Measurements from ENCODE around the gene DISP2. TPM values are rescaled to one million over a fixed set of nuclear protein-coding genes. Genes with fewer than 3 reads are reported as not detected.

DISP2 gene
- total and polyA plus RNA-seq, 4 donors: under 0.01 to 0.23 (median under 0.01) TPM; not detected in 1

DNA sequence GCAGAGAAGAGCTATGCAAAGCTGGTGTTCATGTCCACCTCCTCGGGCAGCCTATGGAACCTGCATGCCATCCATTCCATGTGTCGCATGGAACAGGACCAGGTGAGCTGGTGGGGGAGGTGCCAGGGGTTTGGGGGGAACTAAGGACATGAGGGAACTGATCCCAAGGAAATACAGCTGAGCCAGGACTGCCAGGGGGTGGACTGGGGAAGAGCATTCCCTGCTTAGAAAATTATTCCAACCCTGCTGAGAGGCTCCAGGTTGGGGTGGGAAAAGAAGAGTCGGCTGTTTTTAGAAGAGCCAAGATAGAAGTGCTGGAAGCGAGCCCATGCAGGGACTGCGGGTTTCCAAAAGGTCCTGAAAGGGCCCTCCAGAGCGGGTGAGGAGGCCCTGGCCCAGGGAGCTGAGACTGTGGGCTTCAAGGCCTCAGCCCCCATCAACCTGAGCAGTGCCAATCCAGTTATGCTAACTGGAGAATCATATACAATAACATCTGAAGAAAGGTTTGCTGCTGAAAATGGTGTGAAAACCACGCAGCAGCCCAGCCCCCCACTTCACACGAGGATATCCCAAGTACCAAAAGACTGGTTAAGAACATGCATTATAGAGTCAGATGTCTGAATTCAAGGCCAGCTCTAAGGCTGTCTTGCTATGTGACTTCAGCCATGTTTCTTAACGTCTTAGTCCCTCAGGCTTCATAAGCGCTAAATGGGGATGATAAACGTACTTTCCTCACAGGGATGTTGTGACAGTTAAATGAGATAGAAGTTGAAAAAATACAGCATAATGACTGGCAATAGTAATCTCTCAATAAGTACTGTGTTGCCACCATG is 7.8 kb downstream of the DISP2 start:
- Histone ChIP-seq H3K4me1 (ENCODE audit: control insufficient read depth in 4 of 4, insufficient read depth in 4 of 4, low read length in 3 of 4) (peaks cover 6 to 24% (median 13%) of the 10 kb centered on the region in 4 donors), H3K27ac (ENCODE audit: low read depth in 1 of 2, low read length in 2 of 2) (no peak overlapping the region), H3K9ac (ENCODE audit: low read depth in 1 of 2, low read length in 2 of 2) (no peak overlapping the region), H3K4me3 (ENCODE audit: low read depth in 1 of 3, low read length in 3 of 3) (no peak overlapping the region), H3K36me3 (ENCODE audit: control insufficient read depth in 4 of 4, insufficient read depth in 3 of 4, low read depth in 1 of 4, low read length in 3 of 4) (no peaks in the 10 kb centered on the region), H3K9me3 (ENCODE audit: control insufficient read depth in 4 of 4, low read length in 3 of 4) (no peaks in the 10 kb centered on the region), H3K27me3 (ENCODE audit: control insufficient read depth in 4 of 4, insufficient read depth in 4 of 4, low read length in 3 of 4) (no peaks in the 10 kb centered on the region)
- DNase-seq (ENCODE audit: low spot score): no peak
- TF ChIP-seq HNF4A (conservative IDR thresholded peaks at IDR 0.05) (no peak), GABPA (IDR thresholded peaks at IDR 0.05 in 1 of 2, conservative IDR thresholded peaks at IDR 0.05 in 1 of 2) (no peak), FOXA1 (IDR thresholded peaks at IDR 0.05) (no peak), RXRA (IDR thresholded peaks at IDR 0.05) (no peak), TAF1 (conservative IDR thresholded peaks at IDR 0.05) (no peak)
- TF ChIP-seq, protein P1, sequence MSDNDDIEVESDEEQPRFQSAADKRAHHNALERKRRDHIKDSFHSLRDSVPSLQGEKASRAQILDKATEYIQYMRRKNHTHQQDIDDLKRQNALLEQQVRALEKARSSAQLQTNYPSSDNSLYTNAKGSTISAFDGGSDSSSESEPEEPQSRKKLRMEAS (IDR thresholded peaks at IDR 0.05): no peak
- TF ChIP-seq, protein P2, sequence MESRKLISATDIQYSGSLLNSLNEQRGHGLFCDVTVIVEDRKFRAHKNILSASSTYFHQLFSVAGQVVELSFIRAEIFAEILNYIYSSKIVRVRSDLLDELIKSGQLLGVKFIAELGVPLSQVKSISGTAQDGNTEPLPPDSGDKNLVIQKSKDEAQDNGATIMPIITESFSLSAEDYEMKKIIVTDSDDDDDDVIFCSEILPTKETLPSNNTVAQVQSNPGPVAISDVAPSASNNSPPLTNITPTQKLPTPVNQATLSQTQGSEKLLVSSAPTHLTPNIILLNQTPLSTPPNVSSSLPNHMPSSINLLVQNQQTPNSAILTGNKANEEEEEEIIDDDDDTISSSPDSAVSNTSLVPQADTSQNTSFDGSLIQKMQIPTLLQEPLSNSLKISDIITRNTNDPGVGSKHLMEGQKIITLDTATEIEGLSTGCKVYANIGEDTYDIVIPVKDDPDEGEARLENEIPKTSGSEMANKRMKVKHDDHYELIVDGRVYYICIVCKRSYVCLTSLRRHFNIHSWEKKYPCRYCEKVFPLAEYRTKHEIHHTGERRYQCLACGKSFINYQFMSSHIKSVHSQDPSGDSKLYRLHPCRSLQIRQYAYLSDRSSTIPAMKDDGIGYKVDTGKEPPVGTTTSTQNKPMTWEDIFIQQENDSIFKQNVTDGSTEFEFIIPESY (IDR thresholded peaks at IDR 0.05): no peak
- TF ChIP-seq, protein P3, sequence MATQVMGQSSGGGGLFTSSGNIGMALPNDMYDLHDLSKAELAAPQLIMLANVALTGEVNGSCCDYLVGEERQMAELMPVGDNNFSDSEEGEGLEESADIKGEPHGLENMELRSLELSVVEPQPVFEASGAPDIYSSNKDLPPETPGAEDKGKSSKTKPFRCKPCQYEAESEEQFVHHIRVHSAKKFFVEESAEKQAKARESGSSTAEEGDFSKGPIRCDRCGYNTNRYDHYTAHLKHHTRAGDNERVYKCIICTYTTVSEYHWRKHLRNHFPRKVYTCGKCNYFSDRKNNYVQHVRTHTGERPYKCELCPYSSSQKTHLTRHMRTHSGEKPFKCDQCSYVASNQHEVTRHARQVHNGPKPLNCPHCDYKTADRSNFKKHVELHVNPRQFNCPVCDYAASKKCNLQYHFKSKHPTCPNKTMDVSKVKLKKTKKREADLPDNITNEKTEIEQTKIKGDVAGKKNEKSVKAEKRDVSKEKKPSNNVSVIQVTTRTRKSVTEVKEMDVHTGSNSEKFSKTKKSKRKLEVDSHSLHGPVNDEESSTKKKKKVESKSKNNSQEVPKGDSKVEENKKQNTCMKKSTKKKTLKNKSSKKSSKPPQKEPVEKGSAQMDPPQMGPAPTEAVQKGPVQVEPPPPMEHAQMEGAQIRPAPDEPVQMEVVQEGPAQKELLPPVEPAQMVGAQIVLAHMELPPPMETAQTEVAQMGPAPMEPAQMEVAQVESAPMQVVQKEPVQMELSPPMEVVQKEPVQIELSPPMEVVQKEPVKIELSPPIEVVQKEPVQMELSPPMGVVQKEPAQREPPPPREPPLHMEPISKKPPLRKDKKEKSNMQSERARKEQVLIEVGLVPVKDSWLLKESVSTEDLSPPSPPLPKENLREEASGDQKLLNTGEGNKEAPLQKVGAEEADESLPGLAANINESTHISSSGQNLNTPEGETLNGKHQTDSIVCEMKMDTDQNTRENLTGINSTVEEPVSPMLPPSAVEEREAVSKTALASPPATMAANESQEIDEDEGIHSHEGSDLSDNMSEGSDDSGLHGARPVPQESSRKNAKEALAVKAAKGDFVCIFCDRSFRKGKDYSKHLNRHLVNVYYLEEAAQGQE (IDR thresholded peaks at IDR 0.05): no peak
- TF ChIP-seq, protein P4, sequence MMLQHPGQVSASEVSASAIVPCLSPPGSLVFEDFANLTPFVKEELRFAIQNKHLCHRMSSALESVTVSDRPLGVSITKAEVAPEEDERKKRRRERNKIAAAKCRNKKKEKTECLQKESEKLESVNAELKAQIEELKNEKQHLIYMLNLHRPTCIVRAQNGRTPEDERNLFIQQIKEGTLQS (IDR thresholded peaks at IDR 0.05): no peak
- WGBS: 91% methylated on average over 11 of the region's 11 CpGs

DNA sequence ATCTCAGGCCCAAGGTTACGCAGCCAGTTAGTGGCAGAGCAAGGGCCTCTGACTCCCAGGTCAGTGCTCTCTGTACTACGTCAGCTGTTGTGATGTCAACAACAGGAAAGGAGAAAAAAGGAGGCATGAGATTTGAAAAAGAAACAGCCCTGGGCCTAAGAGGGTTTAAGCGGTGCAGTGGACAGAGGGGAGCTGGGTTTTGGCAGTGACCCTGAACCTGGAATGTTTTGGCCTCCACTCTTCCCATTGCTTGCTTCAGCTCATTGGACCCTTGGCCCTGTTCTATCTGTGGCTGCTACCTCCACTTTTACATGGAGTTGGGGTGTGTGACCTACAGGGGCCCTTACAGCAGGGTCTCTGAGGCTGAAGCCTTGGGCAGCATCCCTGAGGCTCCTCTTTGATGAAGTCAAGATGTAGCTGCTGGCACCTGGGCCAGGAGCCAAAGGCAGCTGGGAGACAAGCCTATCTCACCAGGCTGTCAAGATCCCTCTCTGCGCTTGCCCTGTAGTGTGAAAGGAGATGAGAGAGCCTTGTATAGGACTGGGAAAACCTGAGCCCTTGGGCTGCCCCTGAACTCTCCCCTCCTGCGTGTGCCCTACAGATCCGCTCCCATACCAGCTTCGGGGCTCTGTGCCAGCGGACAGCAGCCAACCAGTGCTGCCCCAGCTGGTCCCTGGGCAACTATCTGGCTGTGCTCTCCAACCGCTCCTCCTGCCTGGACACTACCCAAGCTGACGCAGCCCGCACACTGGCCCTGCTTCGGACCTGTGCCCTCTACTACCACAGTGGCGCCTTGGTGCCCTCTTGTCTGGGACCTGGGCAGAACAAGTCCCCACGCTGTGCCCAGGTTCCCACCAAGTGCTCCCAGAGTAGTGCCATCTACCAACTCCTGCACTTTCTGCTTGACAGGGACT is 8.7 kb downstream of the DISP2 start:
- H3K4me3 ChIP-seq (ENCODE audit: low read depth in 1 of 3, low read length in 3 of 3): no peak overlapping the region
- no peaks in the 10 kb centered on the region for H3K9me3 ChIP-seq (ENCODE audit: control insufficient read depth in 4 of 4, low read length in 3 of 4)
- WGBS: 48% methylated on average over 14 of the region's 14 CpGs
- no peak for DNase-seq (ENCODE audit: low spot score)
- no peaks in the 10 kb centered on the region for H3K27me3 ChIP-seq (ENCODE audit: control insufficient read depth in 4 of 4, insufficient read depth in 4 of 4, low read length in 3 of 4)
- H3K9ac ChIP-seq (ENCODE audit: low read depth in 1 of 2, low read length in 2 of 2): no peak overlapping the region
- H3K4me1 ChIP-seq (ENCODE audit: control insufficient read depth in 4 of 4, insufficient read depth in 4 of 4, low read length in 3 of 4): peaks cover 6 to 24% (median 13%) of the 10 kb centered on the region in 4 donors
- peak overlapping the region; percentile 42 to 72 for H3K27ac ChIP-seq (ENCODE audit: low read depth in 1 of 2, low read length in 2 of 2)
- H3K36me3 ChIP-seq (ENCODE audit: control insufficient read depth in 4 of 4, insufficient read depth in 3 of 4, low read depth in 1 of 4, low read length in 3 of 4): no peaks in the 10 kb centered on the region
- TF ChIP-seq, protein P5, sequence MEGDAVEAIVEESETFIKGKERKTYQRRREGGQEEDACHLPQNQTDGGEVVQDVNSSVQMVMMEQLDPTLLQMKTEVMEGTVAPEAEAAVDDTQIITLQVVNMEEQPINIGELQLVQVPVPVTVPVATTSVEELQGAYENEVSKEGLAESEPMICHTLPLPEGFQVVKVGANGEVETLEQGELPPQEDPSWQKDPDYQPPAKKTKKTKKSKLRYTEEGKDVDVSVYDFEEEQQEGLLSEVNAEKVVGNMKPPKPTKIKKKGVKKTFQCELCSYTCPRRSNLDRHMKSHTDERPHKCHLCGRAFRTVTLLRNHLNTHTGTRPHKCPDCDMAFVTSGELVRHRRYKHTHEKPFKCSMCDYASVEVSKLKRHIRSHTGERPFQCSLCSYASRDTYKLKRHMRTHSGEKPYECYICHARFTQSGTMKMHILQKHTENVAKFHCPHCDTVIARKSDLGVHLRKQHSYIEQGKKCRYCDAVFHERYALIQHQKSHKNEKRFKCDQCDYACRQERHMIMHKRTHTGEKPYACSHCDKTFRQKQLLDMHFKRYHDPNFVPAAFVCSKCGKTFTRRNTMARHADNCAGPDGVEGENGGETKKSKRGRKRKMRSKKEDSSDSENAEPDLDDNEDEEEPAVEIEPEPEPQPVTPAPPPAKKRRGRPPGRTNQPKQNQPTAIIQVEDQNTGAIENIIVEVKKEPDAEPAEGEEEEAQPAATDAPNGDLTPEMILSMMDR (IDR thresholded peaks at IDR 0.05; ENCODE audit: low read depth, low read length, missing input control): peak; percentile 1
- TF ChIP-seq, protein P3 (IDR thresholded peaks at IDR 0.05): peak; percentile 90
- TF ChIP-seq EGR1 (IDR thresholded peaks at IDR 0.05; ENCODE audit: low read depth in 2 of 2): no peak
- no peak for TF ChIP-seq GABPA (IDR thresholded peaks at IDR 0.05 in 1 of 2, conservative IDR thresholded peaks at IDR 0.05 in 1 of 2)
- peak; percentile 29 for TF ChIP-seq YY1 (IDR thresholded peaks at IDR 0.05)
- no peak for TF ChIP-seq FOXA2 (IDR thresholded peaks at IDR 0.05)
- TF ChIP-seq RXRA (IDR thresholded peaks at IDR 0.05): peak; percentile 81 to 92
- peak; percentile 73 to 84 for TF ChIP-seq HNF4A (conservative IDR thresholded peaks at IDR 0.05)
- TF ChIP-seq RAD21 (IDR thresholded peaks at IDR 0.05): peak in 1 of 2 donors; percentile 31
- TF ChIP-seq, protein P1 (IDR thresholded peaks at IDR 0.05): no peak
- peak; percentile 67 for TF ChIP-seq SP1 (IDR thresholded peaks at IDR 0.05)

Measured in liver (tissue), 9 donors.